Limb (tissue), 2 donors: Measurements from ENCODE around the gene EGLN2.
"Not testable (repeated sequence)": the region's sequence is repeated elsewhere in the genome, so short reads cannot be mapped to it uniquely, and the experiment has no call there.

Experiments used
- DNase-seq, 2 donors: peaks; one replicate each; pipeline ENCODE4 v3.0.0-alpha.2; 2016; ENCODE audit errors: extremely low spot score in 2 of 2

The EGLN2 gene

GRCh38 chr19:40815223-40815622 lies 16.2 kb downstream of the EGLN2 start:
- DNase-seq, result no peak

- peak in 1 of 2 donors; percentile 76 for DNase-seq
These were observed 19.7 kb downstream of the EGLN2 start for GRCh38 chr19:40818480-40819399.

GRCh38 chr19:40819479-40820234 lies 20.7 kb downstream of the EGLN2 start:
- peak; percentile 25 to 61 for DNase-seq

GRCh38 chr19:40822161-40822560 lies 23.2 kb downstream of the EGLN2 start:
- peak in 1 of 2 donors; percentile 25 for DNase-seq

GRCh38 chr19:40822704-40823553 lies 23.9 kb downstream of the EGLN2 start:
- DNase-seq, result peak in 1 of 2 donors; percentile 9

- DNase-seq, result not testable (repeated sequence)
These were observed 25.9 kb downstream of the EGLN2 start for GRCh38 chr19:40824916-40825315.

GRCh38 chr19:40825460-40826095 lies 26.6 kb downstream of the EGLN2 start:
- not testable (repeated sequence) for DNase-seq

- peak in 1 of 2 donors; percentile 1 for DNase-seq
These were observed 27.3 kb downstream of the EGLN2 start for GRCh38 chr19:40826312-40826698.

- peak in 1 of 2 donors; percentile 11 for DNase-seq
These were observed 27.9 kb downstream of the EGLN2 start for GRCh38 chr19:40826699-40827385.

GRCh38 chr19:40827386-40828247 lies 28.6 kb downstream of the EGLN2 start:
- DNase-seq, result peak in 1 of 2 donors; percentile 4

- no peak for DNase-seq
These were observed 30.2 kb downstream of the EGLN2 start for GRCh38 chr19:40829205-40829604.

- DNase-seq, result not testable (repeated sequence)
These were observed 31.8 kb downstream of the EGLN2 start for GRCh38 chr19:40830741-40831140.

- DNase-seq, result no peak
These were observed 32.8 kb downstream of the EGLN2 start for GRCh38 chr19:40831502-40832430.

- not testable (repeated sequence) for DNase-seq
These were observed 33.4 kb downstream of the EGLN2 start for GRCh38 chr19:40832431-40832790.

- not testable (repeated sequence) for DNase-seq
These were observed 34.9 kb downstream of the EGLN2 start for GRCh38 chr19:40833728-40834533.

- DNase-seq, result no peak
These were observed 37.9 kb downstream of the EGLN2 start for GRCh38 chr19:40836754-40837429.

- not testable (repeated sequence) for DNase-seq
These were observed 39.5 kb downstream of the EGLN2 start for GRCh38 chr19:40838477-40838876.
